NCI-H2029 (cell line): ENCODE measurements around the gene FBXO42.
A peak's percentile ranks its signal among the peaks of the same experiment; 100 is the strongest.

Experiments used
- DNase-seq: peaks from one replicate; lab custom pipeline; 2025; lab: John Stamatoyannopoulos, UW

FBXO42 gene

GRCh38 chr1:16351994-16352841, at the start of gene FBXO42:
FBXO42 (minus strand) TSS chr1:16352480; CDS start chr1:16315418, 37,062 bp downstream.
- peak; percentile 80 for DNase-seq

GRCh38 chr1:16398371-16398953, 46.2 kb upstream of the FBXO42 start:
- DNase-seq: no peak

GRCh38 chr1:16397120-16397519, 44.8 kb upstream of the FBXO42 start:
- no peak for DNase-seq

GRCh38 chr1:16396591-16396990, 44.3 kb upstream of the FBXO42 start:
- no peak for DNase-seq

- DNase-seq: no peak
Measured at GRCh38 chr1:16394977-16395376, 42.7 kb upstream of the FBXO42 start.

- DNase-seq: no peak
Measured at GRCh38 chr1:16393570-16394521, 41.6 kb upstream of the FBXO42 start.

GRCh38 chr1:16392740-16393569, 40.7 kb upstream of the FBXO42 start:
- no peak for DNase-seq

- no peak for DNase-seq
Measured at GRCh38 chr1:16391411-16391810, 39.1 kb upstream of the FBXO42 start.

GRCh38 chr1:16387201-16388188, 35.2 kb upstream of the FBXO42 start:
- peak; percentile 32 for DNase-seq

GRCh38 chr1:16386454-16387113, 34.3 kb upstream of the FBXO42 start:
- peak; percentile 14 for DNase-seq

- DNase-seq: no peak
Measured at GRCh38 chr1:16385659-16386453, 33.6 kb upstream of the FBXO42 start.

GRCh38 chr1:16383888-16384287, 31.6 kb upstream of the FBXO42 start:
- no peak for DNase-seq

GRCh38 chr1:16380868-16381267, 28.6 kb upstream of the FBXO42 start:
- DNase-seq: no peak

- DNase-seq: no peak
Measured at GRCh38 chr1:16378443-16378842, 26.2 kb upstream of the FBXO42 start.

GRCh38 chr1:16376971-16377370, 24.7 kb upstream of the FBXO42 start:
- DNase-seq: no peak

GRCh38 chr1:16375521-16376340, 23.5 kb upstream of the FBXO42 start:
- DNase-seq: no peak

GRCh38 chr1:16374266-16374665, 22.0 kb upstream of the FBXO42 start:
- no peak for DNase-seq
